Measurements from ENCODE around the gene ATP5F1D. TPM values are rescaled to one million over a fixed set of nuclear protein-coding genes. Genes with fewer than 3 reads are reported as not detected.

Gene ATP5F1D
- total and polyA plus RNA-seq, 2 donors (not counting 3 experiments of a cell fraction or from before 2014, with no cell fraction given): 167 to 192 TPM

GRCh38 chr19:1234955-1235380, 6.6 kb upstream of the ATP5F1D start:
- H3K9me1 ChIP-seq (replicated peaks; ENCODE audit: control insufficient read depth, extremely low read depth, insufficient read depth, low read length): no peaks in the 10 kb centered on the region
- no peaks in the 10 kb centered on the region for H3K79me2 ChIP-seq (ENCODE audit: control insufficient read depth, insufficient read depth, low read length)
- H3K4me2 ChIP-seq (ENCODE audit: insufficient read depth, low read length): no peak overlapping the region
- intact Hi-C loops (cut with micrococcal nuclease) (no loop called here), dilution Hi-C loops (cut with MboI; ENCODE audit: extremely low pct_ligation_motif_present, low sequenced_read_pairs) (no loop called here)
- H3K9me3 ChIP-seq (replicated peaks; ENCODE audit: control insufficient read depth, insufficient read depth, low read length): no peaks in the 10 kb centered on the region
- TF ChIP-seq POLR2A (IDR thresholded peaks at IDR 0.05; ENCODE audit: low read depth, low read length) (no peak), JUN (IDR thresholded peaks at IDR 0.05; ENCODE audit: borderline replicate concordance, insufficient read depth, insufficient read length, low read depth) (no peak), FOS (IDR thresholded peaks at IDR 0.05; ENCODE audit: borderline replicate concordance, insufficient read depth, low read length) (no peak), EZH2 (IDR thresholded peaks at IDR 0.05; ENCODE audit: borderline replicate concordance, low read depth, low read length, severe bottlenecking) (no peak), POLR2AphosphoS5 (IDR thresholded peaks at IDR 0.05; ENCODE audit: insufficient read depth, low read depth, low read length) (no peak), MYC (IDR thresholded peaks at IDR 0.05; ENCODE audit: low read depth, low read length) (no peak), MAX (IDR thresholded peaks at IDR 0.05; ENCODE audit: insufficient read depth, insufficient read length) (no peak), GATA2 (IDR thresholded peaks at IDR 0.05; ENCODE audit: insufficient read depth, insufficient read length, low read depth, low read length) (no peak), CTCF (IDR thresholded peaks at IDR 0.05; ENCODE audit: extremely low read depth in 1 of 2, insufficient read depth in 1 of 2, low read depth in 1 of 2, low read length in 2 of 2) (no peak)
- peaks cover 12% of the 10 kb centered on the region for H3K4me1 ChIP-seq (ENCODE audit: control insufficient read depth, extremely low read depth, insufficient read depth, low read length)
- H3K4me3 ChIP-seq (replicated peaks in 1 of 3; ENCODE audit: insufficient read depth in 1 of 3, low read depth in 1 of 3, low read length in 3 of 3): no peak overlapping the region
- POLR2A ChIA-PET: no interaction called here
- CTCF ChIA-PET: no interaction called here
- H3K9ac ChIP-seq (replicated peaks; ENCODE audit: extremely low read depth, insufficient read depth, low read length): no peak overlapping the region
- no peak overlapping the region for H3K27ac ChIP-seq (ENCODE audit: insufficient read depth, low read depth, low read length)
- FAIRE-seq (no peak), DNase-seq (ENCODE audit: low read depth, low spot score) (no peak)
- no peaks in the 10 kb centered on the region for H3K27me3 ChIP-seq (ENCODE audit: control insufficient read depth in 2 of 2, insufficient read depth in 2 of 2, low read length in 2 of 2)
- H4K20me1 ChIP-seq (replicated peaks; ENCODE audit: control insufficient read depth, extremely low read depth, insufficient read depth, low read length): no peaks in the 10 kb centered on the region
- H2AFZ ChIP-seq (ENCODE audit: low read depth, low read length): no peak overlapping the region
- no TSS peak for BruUV-seq (replicated peaks)
- peaks cover 0 to 18% of the 10 kb centered on the region in 2 experiments for H3K36me3 ChIP-seq (ENCODE audit: control insufficient read depth in 2 of 2, extremely low read depth in 1 of 2, insufficient read depth in 2 of 2, low read length in 2 of 2)

All from endothelial cell of umbilical vein (primary cell).